Activated T-cell treated with anti-CD3 and anti-CD28 coated beads for 48 hours (primary cell): Measurements from ENCODE around the gene PROB1.
"Not testable (repeated sequence)": the region's sequence is repeated elsewhere in the genome, so short reads cannot be mapped to it uniquely, and the experiment has no call there.

Experiments
- DNase-seq: peaks from one replicate; pipeline ENCODE4 v3.0.0-alpha.2; 2020; ENCODE audit warnings: low read depth

The PROB1 gene

DNA sequence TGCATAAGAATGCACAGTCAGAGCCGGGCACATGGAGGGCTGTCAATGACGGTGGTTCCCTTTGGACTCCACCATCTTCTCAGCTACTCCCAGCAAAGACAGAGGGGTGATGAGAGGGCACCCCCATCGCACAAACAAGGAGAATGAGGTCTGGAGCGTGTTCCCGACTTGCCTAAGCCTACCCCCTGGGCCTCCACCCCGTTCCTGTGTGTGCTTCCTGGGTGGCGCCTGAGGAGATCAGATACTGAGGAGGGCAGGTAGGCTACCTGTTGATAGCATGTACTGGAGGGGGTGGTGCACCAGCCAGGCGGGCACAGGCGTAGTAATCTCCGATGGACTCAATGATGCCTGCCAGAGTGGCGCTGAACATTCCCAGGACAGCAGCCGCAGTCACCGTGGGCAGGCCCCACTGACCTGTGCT, 16.0 kb downstream of the PROB1 start:
- no peak for DNase-seq

GRCh38 chr5:139378101-139378825, 16.6 kb downstream of the PROB1 start:
- no peak for DNase-seq

DNA sequence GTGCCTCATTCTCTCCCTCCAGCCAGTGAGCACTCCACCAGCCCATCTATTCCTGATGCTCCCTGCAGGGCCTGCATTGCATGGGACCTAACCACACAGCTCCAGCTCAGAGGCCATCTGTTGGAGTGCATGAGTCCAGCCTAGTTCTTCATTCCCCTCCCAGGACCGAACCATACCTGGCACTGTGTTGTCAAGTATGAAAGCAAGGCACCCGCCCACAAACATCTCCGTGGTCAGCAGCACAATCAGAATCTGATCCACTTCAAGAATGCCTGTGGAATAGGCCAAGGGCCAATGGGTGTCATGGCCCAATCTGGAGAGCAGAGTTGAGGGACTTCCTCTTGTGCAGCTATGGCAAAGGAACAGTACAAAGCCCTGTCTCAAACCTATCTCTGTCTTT, 17.7 kb downstream of the PROB1 start:
- no peak for DNase-seq

DNA sequence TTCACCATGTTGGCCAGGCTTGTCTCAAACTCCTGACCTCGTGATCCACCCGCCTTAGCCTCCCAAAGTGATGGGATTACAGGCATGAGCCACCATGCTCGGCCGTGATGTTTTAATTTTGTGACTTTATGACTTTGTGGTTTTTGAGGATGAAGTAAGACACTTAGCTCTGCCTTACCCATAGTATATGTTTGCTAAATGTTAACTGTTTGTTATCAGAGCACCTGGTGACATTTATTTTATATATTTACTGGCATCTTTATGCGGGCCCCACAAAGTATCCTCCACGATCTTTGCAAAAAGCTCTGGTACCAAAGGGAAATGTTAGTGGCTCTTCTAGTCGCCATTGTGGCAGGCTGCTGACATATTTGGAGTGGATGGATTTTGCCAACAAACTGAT, 18.5 kb downstream of the PROB1 start:
- DNase-seq: no peak

DNA sequence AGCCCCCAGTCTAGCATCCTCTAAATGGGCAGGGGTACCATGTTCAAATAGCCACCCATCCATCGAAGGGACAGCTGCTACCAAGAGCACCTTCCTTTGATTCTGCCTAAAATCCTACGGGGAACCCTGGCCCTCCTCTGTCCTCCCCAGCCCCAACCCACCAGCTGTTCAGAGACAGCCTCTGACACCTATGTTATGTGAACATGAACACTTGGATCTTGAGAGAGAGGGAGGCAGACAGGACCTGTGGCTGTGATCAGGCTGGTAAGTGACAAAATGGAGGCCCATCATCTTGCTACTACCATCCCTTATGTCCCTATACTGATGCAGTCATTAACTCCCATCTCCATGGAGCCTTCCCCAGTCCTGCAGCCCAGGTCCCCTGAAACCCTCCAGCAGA, 20.0 kb downstream of the PROB1 start:
- no peak for DNase-seq

DNA sequence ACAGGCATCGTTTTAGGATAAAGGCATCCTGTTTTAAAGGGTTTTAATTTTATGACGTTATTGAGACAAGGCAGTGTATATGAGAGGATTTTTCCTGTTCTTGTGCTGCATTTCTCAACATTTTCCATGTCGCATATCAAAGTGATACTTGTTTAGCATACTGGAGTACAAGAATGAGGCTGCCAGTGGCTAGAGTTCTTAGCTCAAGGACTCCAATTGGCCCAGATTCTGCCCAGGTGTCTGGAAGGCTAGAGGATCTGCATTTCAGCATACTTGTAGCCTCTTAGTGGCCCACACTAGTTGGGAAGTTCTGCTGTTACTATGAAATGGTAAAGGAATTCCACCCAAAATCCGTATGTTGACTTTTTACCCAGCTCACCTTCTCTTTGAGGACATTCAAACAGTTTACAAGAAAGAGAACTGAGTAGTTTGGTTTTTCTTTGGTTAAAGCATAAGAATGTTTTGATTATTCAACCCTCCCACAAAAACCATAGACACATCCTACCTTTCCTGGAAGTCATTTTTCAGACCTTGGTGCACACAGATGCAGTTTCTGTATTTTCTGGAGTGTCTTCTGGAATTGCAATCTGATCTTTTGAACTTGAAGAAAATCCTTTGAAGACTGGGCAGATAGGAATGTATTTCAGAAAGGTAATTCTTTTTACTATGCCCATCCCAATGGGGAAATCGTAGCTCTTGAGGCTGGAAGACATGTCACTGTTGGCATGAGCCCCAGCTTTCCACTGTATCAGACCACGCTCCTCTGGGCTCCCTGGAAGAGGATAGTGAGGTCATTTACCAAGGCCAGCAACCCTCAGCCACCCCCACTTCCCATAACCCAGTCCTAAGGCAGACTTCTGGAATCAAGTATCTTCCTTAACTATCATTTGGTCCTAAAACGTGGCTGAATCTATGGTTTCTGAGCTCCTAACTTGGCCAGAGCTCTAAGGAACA, 23.1 kb downstream of the PROB1 start:
- no peak for DNase-seq

DNA sequence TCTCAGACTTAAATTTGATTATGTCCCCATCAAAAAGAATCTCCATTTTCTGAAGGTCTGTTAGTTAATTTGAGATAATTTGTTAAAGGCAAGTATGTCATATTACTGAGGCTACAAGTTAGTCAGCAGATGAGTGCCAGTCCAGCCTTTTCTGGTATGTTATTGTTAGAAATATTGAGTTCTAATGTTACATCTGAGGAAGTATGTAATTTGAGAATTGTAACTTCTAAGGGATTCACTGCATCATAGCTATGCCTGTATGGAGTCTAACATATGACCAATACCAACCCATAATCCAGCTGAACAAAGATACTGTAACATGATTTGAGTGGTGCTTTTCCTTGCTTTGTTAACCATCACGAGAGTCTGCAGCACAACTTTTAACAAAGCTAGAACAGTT, 25.7 kb downstream of the PROB1 start:
- DNase-seq: no peak

DNA sequence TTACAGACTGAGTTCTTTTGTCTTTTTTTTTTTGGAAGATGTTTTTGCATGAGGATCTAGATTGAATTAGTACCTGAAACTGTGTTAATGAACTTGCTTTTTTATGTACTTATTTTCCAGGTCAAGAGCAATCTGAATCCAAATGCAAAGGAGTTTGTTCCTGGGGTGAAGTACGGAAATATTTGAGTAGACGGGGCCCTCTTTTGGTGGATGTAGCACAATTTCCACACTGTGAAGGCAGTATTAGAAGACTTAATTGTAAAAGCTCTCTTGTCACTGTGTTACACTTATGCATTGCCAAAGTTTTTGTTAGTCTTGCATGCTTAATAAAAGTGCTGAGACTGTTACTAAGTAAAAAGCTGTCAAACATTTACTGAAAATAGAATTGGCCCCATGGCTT, 26.3 kb downstream of the PROB1 start:
- DNase-seq: no peak

DNA sequence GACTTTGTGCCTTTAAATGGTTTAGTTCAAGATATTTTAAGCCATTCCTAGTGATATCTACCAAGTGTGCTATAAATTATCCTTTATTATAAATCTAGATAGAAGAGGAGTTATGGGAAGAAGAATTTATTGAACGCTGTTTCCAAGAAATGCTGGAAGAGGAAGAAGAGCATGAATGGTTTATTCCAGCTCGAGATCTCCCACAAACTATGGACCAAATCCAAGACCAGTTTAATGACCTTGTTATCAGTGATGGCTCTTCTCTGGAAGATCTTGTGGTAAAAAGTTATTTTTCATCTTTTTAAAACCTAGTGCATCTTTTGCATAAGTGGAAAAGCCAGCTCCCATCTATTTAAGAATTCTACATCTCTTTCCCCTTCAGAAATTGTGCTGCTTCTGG, 30.4 kb downstream of the PROB1 start:
- DNase-seq: no peak

DNA sequence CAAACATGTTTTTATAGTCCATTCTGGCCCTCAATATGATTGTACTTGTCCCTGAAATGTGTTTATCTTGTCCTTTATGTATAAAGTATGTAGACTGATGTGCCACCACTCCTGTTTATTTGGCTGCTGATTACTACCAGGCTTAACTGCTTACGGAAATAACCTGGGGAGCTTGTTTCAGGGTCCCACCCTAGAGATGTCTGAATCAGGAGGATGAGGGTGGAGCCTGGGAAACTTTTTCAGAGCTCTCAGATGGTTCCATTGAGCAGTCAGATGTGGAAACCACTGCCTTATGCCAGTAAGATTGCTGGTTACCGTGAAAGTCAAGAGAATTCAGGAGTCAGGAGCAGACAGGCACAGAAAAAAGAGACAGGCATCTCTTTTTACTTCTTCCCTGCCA, 31.0 kb downstream of the PROB1 start:
- DNase-seq: no peak

DNA sequence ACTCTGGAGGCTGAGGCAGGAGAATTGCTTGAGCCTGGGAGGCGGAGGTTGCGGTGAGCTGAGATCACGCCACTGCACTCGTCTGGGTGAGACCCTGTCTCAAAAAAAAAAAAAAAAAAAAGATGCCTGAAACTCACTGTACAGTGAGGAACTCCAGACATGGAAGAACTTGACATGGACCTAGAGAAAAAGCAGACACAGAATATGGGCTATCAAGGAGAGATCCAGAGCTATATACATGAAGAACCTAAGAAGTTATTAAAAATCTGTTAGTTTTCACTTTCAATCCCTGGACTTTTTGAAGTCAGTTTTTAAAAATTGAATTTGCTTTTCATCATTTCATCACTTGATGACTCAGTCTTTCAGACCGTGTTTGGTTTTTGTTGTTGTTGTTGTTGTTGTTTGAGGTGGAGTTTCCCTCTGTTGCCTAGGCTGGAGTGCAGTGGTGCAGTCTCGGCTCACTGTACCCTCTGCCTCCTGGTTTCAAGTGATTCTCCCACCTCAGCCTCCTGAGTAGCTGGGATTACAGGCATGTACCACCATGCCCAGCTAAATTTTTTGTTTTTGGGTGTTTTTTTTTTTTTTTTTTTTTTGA, 33.0 kb downstream of the PROB1 start:
- DNase-seq: no peak

GRCh38 chr5:139360384-139360783, 34.5 kb downstream of the PROB1 start:
- DNase-seq: no peak

- DNase-seq: no peak
Measured at GRCh38 chr5:139358064-139358463, 36.8 kb downstream of the PROB1 start.

- DNase-seq: not testable (repeated sequence)
Measured at GRCh38 chr5:139355900-139356299, 39.0 kb downstream of the PROB1 start.

- no peak for DNase-seq
Measured at GRCh38 chr5:139354186-139354585, 40.7 kb downstream of the PROB1 start.

GRCh38 chr5:139347863-139348262, 47.0 kb downstream of the PROB1 start:
- DNase-seq: not testable (repeated sequence)

DNA sequence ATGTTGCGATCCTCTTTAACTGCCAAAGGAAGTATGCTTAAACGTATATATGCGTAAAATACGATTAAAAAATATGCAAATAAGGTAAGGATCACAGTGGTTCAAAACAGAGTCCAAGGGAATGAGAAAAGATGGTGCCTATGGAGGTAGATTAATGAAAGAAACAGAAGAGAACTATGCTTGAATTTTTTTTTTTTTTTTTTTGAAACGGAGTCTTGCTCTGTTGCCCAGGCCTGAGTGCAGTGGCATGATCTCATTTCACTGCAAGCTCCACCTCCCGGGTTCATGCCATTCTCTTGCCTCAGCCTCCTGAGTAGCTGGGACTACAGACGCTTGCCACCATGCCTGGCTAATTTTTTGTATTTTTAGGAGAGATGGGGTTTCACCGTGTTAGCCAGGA, 49.5 kb downstream of the PROB1 start:
- not testable (repeated sequence) for DNase-seq

GRCh38 chr5:139344177-139344576, 50.7 kb downstream of the PROB1 start:
- no peak for DNase-seq

- no peak for DNase-seq
Measured at GRCh38 chr5:139343476-139343875, 51.4 kb downstream of the PROB1 start.

DNA sequence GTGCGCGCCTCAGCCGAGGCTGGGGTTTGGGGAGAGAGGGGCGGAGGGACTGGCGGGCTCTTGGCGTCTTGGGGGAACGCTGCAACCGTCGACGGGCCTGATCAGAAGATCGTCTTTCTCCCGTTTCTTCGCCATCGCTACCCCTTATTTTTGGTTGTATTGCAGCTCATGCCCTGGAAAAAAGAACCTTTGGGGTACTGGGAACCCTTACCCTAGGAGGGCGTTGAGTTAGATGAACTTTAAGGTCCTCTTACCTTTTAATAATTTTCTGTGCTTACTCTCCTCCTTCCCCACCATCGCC, 52.5 kb downstream of the PROB1 start:
- DNase-seq: no peak

DNA sequence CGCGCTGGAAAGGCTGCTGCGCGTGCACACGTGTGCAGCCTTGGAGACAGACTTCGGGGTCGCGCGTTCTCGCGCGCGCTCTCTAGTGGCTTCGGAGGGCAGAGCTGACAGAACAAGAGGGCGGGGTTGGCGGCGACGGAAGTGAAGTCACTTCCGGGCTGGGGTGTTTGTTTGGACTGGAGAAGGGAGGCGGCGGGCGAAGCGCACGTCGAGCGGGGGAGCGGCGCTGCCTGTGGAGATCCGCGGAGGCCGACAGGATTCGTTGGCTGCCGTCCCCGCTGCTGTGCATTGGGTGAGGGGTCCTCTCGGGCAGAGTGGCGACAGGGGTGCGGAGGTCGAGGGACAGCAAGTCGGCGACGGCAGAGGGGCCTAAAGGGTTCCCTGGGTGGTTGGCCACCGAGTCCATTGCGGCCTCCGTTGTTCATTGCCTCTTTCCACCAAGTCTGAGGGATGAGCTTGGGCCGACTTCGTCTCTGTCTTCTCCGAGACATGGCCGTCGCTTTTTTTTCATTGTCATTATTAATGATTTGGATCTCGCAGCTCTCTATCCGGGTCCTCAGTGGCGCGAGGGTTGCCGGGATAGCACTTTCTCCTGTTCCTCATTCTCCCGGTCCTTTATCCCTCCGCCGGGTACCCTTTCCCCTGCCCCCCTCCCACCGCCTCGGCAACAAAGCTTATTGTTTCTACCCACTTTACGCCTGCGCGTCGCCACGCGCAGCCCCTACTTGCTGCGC, 53.0 kb downstream of the PROB1 start, which contains the start of gene PAIP2:
Gene PAIP2 (plus strand): TSS at position 166 of the 734 bp plus-strand sequence. CDS start 21,931 bp downstream, outside the sequence.
- DNase-seq: peak; percentile 96

DNA sequence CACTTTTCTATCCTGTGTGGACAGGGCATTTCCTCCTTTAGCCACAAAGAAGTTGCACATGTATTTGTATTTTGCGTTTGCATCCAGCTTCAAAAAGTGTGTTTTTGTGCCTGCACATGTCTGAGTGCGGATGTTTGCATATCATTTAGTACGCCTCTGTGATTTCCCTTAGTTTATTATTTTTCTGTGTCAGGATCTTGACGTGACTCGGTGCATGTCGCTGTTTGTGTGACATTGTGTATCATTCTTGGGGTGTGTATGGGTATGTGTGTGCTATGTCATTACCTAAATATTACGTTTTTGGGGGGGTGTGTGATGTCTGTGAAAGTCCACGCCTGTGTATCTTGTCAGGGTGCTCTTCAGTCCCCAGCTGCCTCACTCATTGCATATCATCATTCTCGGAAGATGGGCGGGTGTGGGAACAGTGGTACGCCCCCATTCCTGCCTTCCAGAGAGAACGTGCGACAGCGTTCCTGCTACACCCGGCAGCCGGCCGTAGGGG, 53.7 kb downstream of the PROB1 start:
- DNase-seq: no peak
